ENCODE measurements around the gene SPOCK2. TPM values are rescaled to one million over a fixed set of nuclear protein-coding genes. Genes with fewer than 3 reads are reported as not detected.

SPOCK2 gene
- polyA plus RNA-seq, 1 experiment: 0.04 TPM

DNA sequence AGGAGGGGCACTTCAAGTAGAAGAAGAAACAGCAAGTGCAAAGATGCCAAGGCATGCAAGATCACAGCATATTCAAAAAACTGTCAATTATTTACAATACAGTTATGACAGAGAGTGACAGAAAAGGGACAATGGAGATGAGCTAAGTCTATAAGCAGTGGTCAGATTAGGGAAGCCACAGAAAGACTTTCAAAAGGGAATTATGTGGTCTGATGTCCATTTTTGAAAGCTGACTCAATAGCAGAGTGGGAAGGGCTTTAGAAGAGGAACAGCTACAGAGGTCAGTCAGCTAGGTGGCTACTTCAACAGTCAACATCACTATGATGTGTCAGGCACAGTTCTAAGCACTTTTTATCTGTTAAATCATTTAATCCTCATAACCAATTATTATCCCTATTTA, 45.2 kb upstream of the SPOCK2 start:
- POLR2A ChIA-PET: interaction anchor here (0.9 kb wide), 1 partner anchor 142 kb away, joined by 3 read pairs; no protein-coding TSS in a partner anchor
- no peaks in the 10 kb centered on the region for H3K27me3 ChIP-seq (ENCODE audit: control insufficient read depth, insufficient read depth, low read length)
- TF ChIP-seq, protein P1, sequence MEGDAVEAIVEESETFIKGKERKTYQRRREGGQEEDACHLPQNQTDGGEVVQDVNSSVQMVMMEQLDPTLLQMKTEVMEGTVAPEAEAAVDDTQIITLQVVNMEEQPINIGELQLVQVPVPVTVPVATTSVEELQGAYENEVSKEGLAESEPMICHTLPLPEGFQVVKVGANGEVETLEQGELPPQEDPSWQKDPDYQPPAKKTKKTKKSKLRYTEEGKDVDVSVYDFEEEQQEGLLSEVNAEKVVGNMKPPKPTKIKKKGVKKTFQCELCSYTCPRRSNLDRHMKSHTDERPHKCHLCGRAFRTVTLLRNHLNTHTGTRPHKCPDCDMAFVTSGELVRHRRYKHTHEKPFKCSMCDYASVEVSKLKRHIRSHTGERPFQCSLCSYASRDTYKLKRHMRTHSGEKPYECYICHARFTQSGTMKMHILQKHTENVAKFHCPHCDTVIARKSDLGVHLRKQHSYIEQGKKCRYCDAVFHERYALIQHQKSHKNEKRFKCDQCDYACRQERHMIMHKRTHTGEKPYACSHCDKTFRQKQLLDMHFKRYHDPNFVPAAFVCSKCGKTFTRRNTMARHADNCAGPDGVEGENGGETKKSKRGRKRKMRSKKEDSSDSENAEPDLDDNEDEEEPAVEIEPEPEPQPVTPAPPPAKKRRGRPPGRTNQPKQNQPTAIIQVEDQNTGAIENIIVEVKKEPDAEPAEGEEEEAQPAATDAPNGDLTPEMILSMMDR (IDR thresholded peaks at IDR 0.05; ENCODE audit: insufficient read depth, low read depth, low read length): no peak

DNA sequence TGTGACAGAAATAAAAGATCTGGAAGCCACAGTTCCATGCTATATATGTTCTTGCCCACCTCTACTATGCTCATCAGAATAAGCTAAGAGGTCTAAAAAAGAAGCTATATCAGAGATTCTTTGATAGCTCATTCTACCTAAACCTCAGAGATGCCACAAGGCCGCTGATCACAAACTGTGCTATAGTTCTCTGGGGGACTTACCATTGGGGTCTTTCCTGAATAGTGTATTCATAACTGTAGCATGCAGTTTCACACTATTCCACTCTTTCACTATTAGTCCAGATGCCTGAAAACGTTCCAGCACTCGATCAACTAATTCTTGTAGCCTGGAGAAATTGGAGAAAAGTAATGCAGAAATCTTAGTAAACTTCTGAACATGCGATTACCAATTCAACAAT, 44.5 kb upstream of the SPOCK2 start:
- H3K36me3 ChIP-seq (ENCODE audit: control insufficient read depth, insufficient read depth, low read length): peaks cover 1% of the 10 kb centered on the region
- H3K4me3 ChIP-seq (ENCODE audit: low read depth, low read length): no peak overlapping the region
- no peaks in the 10 kb centered on the region for H3K27me3 ChIP-seq (ENCODE audit: control insufficient read depth, insufficient read depth, low read length)
- POLR2A ChIA-PET: no interaction called here
- CTCF ChIA-PET: interaction anchor here (1.2 kb wide), 1 partner anchor 67 kb away, joined by 3 read pairs; no protein-coding TSS in a partner anchor
- TF ChIP-seq, protein P1 (IDR thresholded peaks at IDR 0.05; ENCODE audit: insufficient read depth, low read depth, low read length): no peak
- DNase-seq (ENCODE audit: low read depth): no peak

More for the DNA sequence above, 45.2 kb upstream of the SPOCK2 start:
- CTCF ChIA-PET: no interaction called here
- peak; percentile 41 for DNase-seq (ENCODE audit: low read depth)
- Histone ChIP-seq H3K36me3 (ENCODE audit: control insufficient read depth, insufficient read depth, low read length) (peaks cover 1% of the 10 kb centered on the region), H3K4me3 (ENCODE audit: low read depth, low read length) (no peak overlapping the region)

DNA sequence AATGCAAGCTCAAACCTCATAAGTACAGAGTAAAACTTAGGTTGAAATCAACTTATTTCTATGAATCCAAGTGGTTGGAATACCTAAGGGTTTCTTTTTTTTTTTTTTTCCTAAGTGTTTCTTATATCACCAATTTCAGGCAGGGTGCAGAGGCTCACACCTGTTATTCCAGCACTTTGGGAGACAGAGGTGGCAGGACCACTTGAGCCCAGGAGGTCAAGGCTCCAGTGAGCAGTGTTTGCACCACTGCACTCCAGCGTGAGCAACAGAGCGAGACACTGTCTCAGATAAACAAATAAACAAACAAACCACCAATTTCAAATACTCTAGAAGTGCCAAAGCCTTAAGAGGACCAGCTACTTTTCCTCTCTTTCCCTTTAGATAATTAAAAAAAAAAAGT, 39.2 kb upstream of the SPOCK2 start:
- H3K36me3 ChIP-seq (ENCODE audit: control insufficient read depth, insufficient read depth, low read length): peaks cover 1% of the 10 kb centered on the region
- POLR2A ChIA-PET: no interaction called here
- TF ChIP-seq, protein P1 (IDR thresholded peaks at IDR 0.05; ENCODE audit: insufficient read depth, low read depth, low read length): no peak
- DNase-seq (ENCODE audit: low read depth): no peak
- CTCF ChIA-PET: interaction anchor here (1.2 to 5.2 kb wide), 8 partner anchors 8 to 210 kb away, joined by 3 to 42 read pairs (median 12); no protein-coding TSS in a partner anchor
- H3K27me3 ChIP-seq (ENCODE audit: control insufficient read depth, insufficient read depth, low read length): no peaks in the 10 kb centered on the region
- no peak overlapping the region for H3K4me3 ChIP-seq (ENCODE audit: low read depth, low read length)

DNA sequence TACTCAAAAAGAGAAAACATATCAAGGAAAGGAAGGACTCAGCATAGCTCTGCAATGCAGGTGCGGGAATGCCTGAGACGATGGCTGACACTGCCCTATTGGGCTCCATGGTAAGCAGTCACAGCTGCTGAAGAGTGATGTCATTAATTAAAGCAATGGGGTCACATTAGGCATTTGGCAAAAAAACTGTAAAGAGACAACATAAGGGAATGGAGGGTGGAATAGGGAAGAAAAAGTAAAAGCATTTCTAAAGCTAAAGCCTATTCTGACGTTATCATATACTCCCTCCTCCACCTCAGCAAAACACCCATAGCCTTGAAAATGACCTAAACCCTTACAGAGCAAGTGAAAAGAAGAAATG, 38.5 kb upstream of the SPOCK2 start:
- TF ChIP-seq, protein P1 (IDR thresholded peaks at IDR 0.05; ENCODE audit: insufficient read depth, low read depth, low read length): no peak
- H3K4me3 ChIP-seq (ENCODE audit: low read depth, low read length): no peak overlapping the region
- DNase-seq (ENCODE audit: low read depth): no peak
- CTCF ChIA-PET: interaction anchor here (0.8 to 5.2 kb wide), 21 partner anchors 8 to 213 kb away, joined by 3 to 42 read pairs (median 4); no protein-coding TSS in a partner anchor
- H3K36me3 ChIP-seq (ENCODE audit: control insufficient read depth, insufficient read depth, low read length): no peaks in the 10 kb centered on the region
- no peaks in the 10 kb centered on the region for H3K27me3 ChIP-seq (ENCODE audit: control insufficient read depth, insufficient read depth, low read length)
- POLR2A ChIA-PET: no interaction called here

DNA sequence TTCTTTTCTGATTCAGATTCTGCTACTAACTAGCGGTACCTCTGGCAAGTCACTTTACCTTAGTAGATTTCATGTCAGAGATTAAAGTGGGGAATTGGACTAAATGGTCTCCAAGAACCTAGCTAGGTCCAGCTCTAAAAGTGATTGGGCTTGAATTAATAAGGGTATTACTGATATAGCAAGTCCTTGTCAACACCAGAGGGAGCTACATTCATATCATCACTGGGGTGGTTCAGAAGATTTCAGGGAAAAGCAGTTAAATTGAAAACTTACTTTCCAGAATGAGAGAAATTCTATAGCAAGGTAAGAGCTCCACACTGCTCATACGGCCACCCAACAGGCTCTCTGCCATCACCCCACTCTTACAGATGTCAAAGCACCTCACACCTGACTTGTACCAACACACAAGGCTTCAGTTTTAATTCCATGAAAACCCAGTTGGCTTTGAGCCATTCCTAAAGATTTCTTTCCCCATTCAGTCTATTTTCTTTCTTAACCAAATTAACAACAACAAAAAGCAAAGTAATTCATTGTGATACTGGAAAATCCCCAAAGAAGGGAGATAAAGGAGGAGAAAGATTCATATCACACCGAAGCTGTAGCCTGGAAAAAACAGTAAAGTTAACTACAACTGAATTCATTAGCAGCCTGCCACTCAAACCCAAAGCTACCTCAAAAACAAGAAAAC, 38.0 kb upstream of the SPOCK2 start:
- ChIA-PET POLR2A (no interaction called here), CTCF (interaction anchor here (0.5 to 5.2 kb wide), 29 partner anchors 8 to 950 kb away, joined by 3 to 42 read pairs (median 4); partner anchors contain the start of gene ANAPC16)
- TF ChIP-seq, protein P1 (IDR thresholded peaks at IDR 0.05; ENCODE audit: insufficient read depth, low read depth, low read length): peak; percentile 50

More for the DNA sequence above, 38.0 kb upstream of the SPOCK2 start:
- no peak for DNase-seq (ENCODE audit: low read depth)
- no peak overlapping the region for H3K4me3 ChIP-seq (ENCODE audit: low read depth, low read length)
- no peaks in the 10 kb centered on the region for H3K36me3 ChIP-seq (ENCODE audit: control insufficient read depth, insufficient read depth, low read length)
- H3K27me3 ChIP-seq (ENCODE audit: control insufficient read depth, insufficient read depth, low read length): no peaks in the 10 kb centered on the region
